SK-N-MC (cell line): ENCODE data around the gene AK8.

Source experiments
- EZH2 ChIP-seq: fragments of 200-600 bp; sonication (generic); IDR thresholded peaks from one replicate; pipeline ENCODE4 v1.6.1; 2017; ENCODE audit warnings: antibody characterized with exemption
- POLR2AphosphoS5 ChIP-seq: IDR thresholded peaks from 2 replicates; pipeline ENCODE4 v1.6.1; 2012; ENCODE audit warnings: mild to moderate bottlenecking, low read depth, low read length, borderline replicate concordance

DNA sequence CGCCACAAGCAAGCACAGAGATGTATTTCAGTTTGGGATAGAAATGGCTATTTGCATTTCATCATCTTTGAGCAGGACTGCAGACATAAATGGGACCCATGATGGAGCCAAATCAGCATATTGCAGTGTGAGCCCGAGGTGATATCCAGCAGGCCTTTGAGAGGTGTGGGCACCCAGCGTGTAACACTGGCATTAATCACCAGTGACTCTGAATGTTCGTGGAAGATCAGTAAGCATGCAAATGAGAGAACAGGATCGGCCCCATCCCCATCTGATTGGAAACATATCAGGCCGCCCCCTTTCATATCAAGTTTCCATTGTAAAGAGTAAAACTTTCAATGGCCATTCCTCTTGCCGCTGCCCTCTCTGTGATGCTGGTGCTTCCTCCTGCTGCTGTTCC, 123.8 kb downstream of the AK8 start:
- TF ChIP-seq EZH2 (no peak), POLR2AphosphoS5 (no peak)
